Measurements from ENCODE around the gene PACRG.

PACRG gene

GRCh38 chr6:163318071-163318786, 590.5 kb downstream of the PACRG start:
- no peak for DNase-seq (ENCODE audit: low spot score)
- in situ Hi-C loops (cut with MboI; ENCODE audit: low pct_unique_long_range_greater_than_20kb, low sequenced_read_pairs, unreplicated experiment) = no loop called here
- TF ChIP-seq CTCF (IDR thresholded peaks at IDR 0.05; ENCODE audit: extremely low read depth, insufficient read depth, missing control alignments) = no peak

- TF ChIP-seq CTCF (IDR thresholded peaks at IDR 0.05; ENCODE audit: extremely low read depth, insufficient read depth, missing control alignments) = no peak
- in situ Hi-C loops (cut with MboI; ENCODE audit: low pct_unique_long_range_greater_than_20kb, low sequenced_read_pairs, unreplicated experiment) = no loop called here
- DNase-seq (ENCODE audit: low spot score) = no peak
These were observed 592.0 kb downstream of the PACRG start for GRCh38 chr6:163319609-163320366.

- DNase-seq (ENCODE audit: low spot score) = no peak
- in situ Hi-C loops (cut with MboI; ENCODE audit: low pct_unique_long_range_greater_than_20kb, low sequenced_read_pairs, unreplicated experiment) = no loop called here
- TF ChIP-seq CTCF (IDR thresholded peaks at IDR 0.05; ENCODE audit: extremely low read depth, insufficient read depth, missing control alignments) = no peak
These were observed 592.6 kb downstream of the PACRG start for GRCh38 chr6:163320402-163320801.

GRCh38 chr6:163320804-163321203, 593.0 kb downstream of the PACRG start:
- DNase-seq (ENCODE audit: low spot score) = no peak
- in situ Hi-C loops (cut with MboI; ENCODE audit: low pct_unique_long_range_greater_than_20kb, low sequenced_read_pairs, unreplicated experiment) = no loop called here
- no peak for TF ChIP-seq CTCF (IDR thresholded peaks at IDR 0.05; ENCODE audit: extremely low read depth, insufficient read depth, missing control alignments)

GRCh38 chr6:163321717-163322116, 593.9 kb downstream of the PACRG start:
- DNase-seq (ENCODE audit: low spot score) = no peak
- in situ Hi-C loops (cut with MboI; ENCODE audit: low pct_unique_long_range_greater_than_20kb, low sequenced_read_pairs, unreplicated experiment) = no loop called here
- no peak for TF ChIP-seq CTCF (IDR thresholded peaks at IDR 0.05; ENCODE audit: extremely low read depth, insufficient read depth, missing control alignments)

- in situ Hi-C loops (cut with MboI; ENCODE audit: low pct_unique_long_range_greater_than_20kb, low sequenced_read_pairs, unreplicated experiment) = no loop called here
These were observed 595.5 kb downstream of the PACRG start for GRCh38 chr6:163323274-163323673.

More at GRCh38 chr6:163323274-163323673, 595.5 kb downstream of the PACRG start:
- no peak for DNase-seq (ENCODE audit: low spot score)
- TF ChIP-seq CTCF (IDR thresholded peaks at IDR 0.05; ENCODE audit: extremely low read depth, insufficient read depth, missing control alignments) = no peak

All from GM13977 (cell line).